ENCODE data around the gene SORCS2. TPM values are rescaled to one million over a fixed set of nuclear protein-coding genes. Genes with fewer than 3 reads are reported as not detected.

Gene SORCS2
- total RNA-seq, 2 experiments from 2014 or later, result 0.03 TPM; not detected in 1

GRCh38 chr4:7559741-7560395 lies 367.5 kb downstream of the SORCS2 start:
- no peak overlapping the region for H3K4me3 ChIP-seq (ENCODE audit: low read depth, low read length, poor library complexity, severe bottlenecking)
- H3K9me3 ChIP-seq (ENCODE audit: low read length), result no peaks in the 10 kb centered on the region
- H4K20me1 ChIP-seq (ENCODE audit: insufficient read depth, low read length), result no peaks in the 10 kb centered on the region
- H3K36me3 ChIP-seq (ENCODE audit: insufficient read depth, low read length), result no peaks in the 10 kb centered on the region
- H2AFZ ChIP-seq (ENCODE audit: low read length), result no peak overlapping the region
- no peaks in the 10 kb centered on the region for H3K4me1 ChIP-seq (ENCODE audit: insufficient read depth, low read length, poor library complexity, severe bottlenecking)
- no peak for DNase-seq (ENCODE audit: low spot score)
- ChIA-PET POLR2A (no interaction called here), CTCF (ENCODE audit: unreplicated experiment) (no interaction called here)
- no TSS peak for BruUV-seq (replicated peaks)
- TF ChIP-seq EZH2phosphoT487 (IDR thresholded peaks at IDR 0.05; ENCODE audit: borderline replicate concordance, low read depth, low read length) (no peak), CTCF (conservative IDR thresholded peaks at IDR 0.05; ENCODE audit: low read length) (no peak)
- no peaks in the 10 kb centered on the region for H3K79me2 ChIP-seq (ENCODE audit: insufficient read depth, low read depth, low read length)
- no peaks in the 10 kb centered on the region for H3K9me2 ChIP-seq (ENCODE audit: insufficient read depth, low read length)
- H3K27ac ChIP-seq (ENCODE audit: low read depth, low read length, poor library complexity, severe bottlenecking), result no peak overlapping the region
- H3K4me2 ChIP-seq (ENCODE audit: low read length), result no peak overlapping the region
- intact Hi-C loops (cut with micrococcal nuclease; ENCODE audit: unreplicated experiment), result no loop called here

GRCh38 chr4:7561557-7561956 lies 369.2 kb downstream of the SORCS2 start:
- TF ChIP-seq CTCF (conservative IDR thresholded peaks at IDR 0.05; ENCODE audit: low read length) (no peak), EZH2phosphoT487 (IDR thresholded peaks at IDR 0.05; ENCODE audit: borderline replicate concordance, low read depth, low read length) (no peak)
- no peaks in the 10 kb centered on the region for H4K20me1 ChIP-seq (ENCODE audit: insufficient read depth, low read length)
- no peaks in the 10 kb centered on the region for H3K36me3 ChIP-seq (ENCODE audit: insufficient read depth, low read length)
- ChIA-PET POLR2A (interaction anchor here (0.7 kb wide), 1 partner anchor 116 kb away, joined by 3 read pairs; no protein-coding TSS in a partner anchor), CTCF (ENCODE audit: unreplicated experiment) (no interaction called here)
- BruUV-seq (replicated peaks), result no TSS peak
- H3K27ac ChIP-seq (ENCODE audit: low read depth, low read length, poor library complexity, severe bottlenecking), result no peak overlapping the region
- DNase-seq (ENCODE audit: low spot score), result no peak
- H3K9me3 ChIP-seq (ENCODE audit: low read length), result no peaks in the 10 kb centered on the region
- H3K9me2 ChIP-seq (ENCODE audit: insufficient read depth, low read length), result no peaks in the 10 kb centered on the region
- H3K79me2 ChIP-seq (ENCODE audit: insufficient read depth, low read depth, low read length), result no peaks in the 10 kb centered on the region
- no peaks in the 10 kb centered on the region for H3K4me1 ChIP-seq (ENCODE audit: insufficient read depth, low read length, poor library complexity, severe bottlenecking)
- intact Hi-C loops (cut with micrococcal nuclease; ENCODE audit: unreplicated experiment), result no loop called here
- no peak overlapping the region for H2AFZ ChIP-seq (ENCODE audit: low read length)
- H3K4me2 ChIP-seq (ENCODE audit: low read length), result no peak overlapping the region
- H3K4me3 ChIP-seq (ENCODE audit: low read depth, low read length, poor library complexity, severe bottlenecking), result no peak overlapping the region

GRCh38 chr4:7564242-7564641 lies 371.9 kb downstream of the SORCS2 start:
- ChIA-PET CTCF (ENCODE audit: unreplicated experiment) (no interaction called here), POLR2A (no interaction called here)
- no peaks in the 10 kb centered on the region for H3K79me2 ChIP-seq (ENCODE audit: insufficient read depth, low read depth, low read length)
- H3K9me3 ChIP-seq (ENCODE audit: low read length), result no peaks in the 10 kb centered on the region
- H3K27ac ChIP-seq (ENCODE audit: low read depth, low read length, poor library complexity, severe bottlenecking), result no peak overlapping the region
- H2AFZ ChIP-seq (ENCODE audit: low read length), result no peak overlapping the region
- TF ChIP-seq CTCF (conservative IDR thresholded peaks at IDR 0.05; ENCODE audit: low read length) (no peak), EZH2phosphoT487 (IDR thresholded peaks at IDR 0.05; ENCODE audit: borderline replicate concordance, low read depth, low read length) (no peak)
- no peak overlapping the region for H3K4me3 ChIP-seq (ENCODE audit: low read depth, low read length, poor library complexity, severe bottlenecking)
- BruUV-seq (replicated peaks), result no TSS peak
- no peak for DNase-seq (ENCODE audit: low spot score)
- no peaks in the 10 kb centered on the region for H3K4me1 ChIP-seq (ENCODE audit: insufficient read depth, low read length, poor library complexity, severe bottlenecking)
- intact Hi-C loops (cut with micrococcal nuclease; ENCODE audit: unreplicated experiment), result no loop called here
- H3K9me2 ChIP-seq (ENCODE audit: insufficient read depth, low read length), result no peaks in the 10 kb centered on the region
- H3K4me2 ChIP-seq (ENCODE audit: low read length), result no peak overlapping the region
- H4K20me1 ChIP-seq (ENCODE audit: insufficient read depth, low read length), result no peaks in the 10 kb centered on the region
- no peaks in the 10 kb centered on the region for H3K36me3 ChIP-seq (ENCODE audit: insufficient read depth, low read length)

Data from OCI-LY7 (cell line).